ENCODE measurements around the gene FRMD6.
"Not testable (repeated sequence)": the region's sequence is repeated elsewhere in the genome, so short reads cannot be mapped to it uniquely, and the experiment has no call there.

Gene FRMD6

DNA sequence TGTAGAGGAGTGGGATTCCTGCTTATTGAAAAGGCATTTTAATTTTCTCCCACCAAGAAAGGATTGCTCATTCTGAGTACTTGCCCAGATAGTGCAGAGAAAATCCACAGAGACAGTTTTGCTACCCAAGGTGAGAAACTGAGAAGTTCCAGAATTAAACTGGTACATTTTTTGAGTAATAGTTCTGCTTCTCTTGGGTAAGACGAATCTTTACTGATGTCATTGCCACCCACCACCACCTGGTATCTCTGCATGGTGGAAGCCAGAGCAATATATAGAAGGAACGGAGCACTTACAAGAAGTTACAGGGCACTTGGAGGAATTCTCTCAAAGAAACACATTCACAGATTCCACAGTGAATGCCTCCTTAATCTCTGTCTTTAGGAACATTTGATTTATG is 20.7 kb upstream of the FRMD6 start:
- no peak for DNase-seq (ENCODE audit: low read depth)

DNA sequence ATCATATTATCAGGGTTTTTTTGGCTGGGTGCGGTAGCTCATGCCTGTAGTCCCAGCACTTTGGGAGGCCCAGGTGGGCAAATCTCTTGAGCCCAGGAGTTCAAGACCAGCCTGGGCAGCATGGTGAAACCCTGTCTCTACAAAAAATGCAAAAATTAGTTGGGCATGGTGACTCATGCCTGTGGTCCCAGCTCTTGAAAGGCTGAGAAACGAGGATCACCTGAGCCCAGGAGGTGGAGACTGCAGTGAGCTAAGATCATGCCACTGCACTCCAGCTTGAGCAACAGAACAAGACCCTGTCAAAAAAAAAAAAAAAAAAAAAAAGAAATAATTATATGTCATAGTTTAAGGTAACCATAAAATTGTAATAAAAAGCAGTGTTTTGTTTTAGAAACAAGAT is 18.4 kb upstream of the FRMD6 start:
- DNase-seq (ENCODE audit: low read depth): not testable (repeated sequence)

DNA sequence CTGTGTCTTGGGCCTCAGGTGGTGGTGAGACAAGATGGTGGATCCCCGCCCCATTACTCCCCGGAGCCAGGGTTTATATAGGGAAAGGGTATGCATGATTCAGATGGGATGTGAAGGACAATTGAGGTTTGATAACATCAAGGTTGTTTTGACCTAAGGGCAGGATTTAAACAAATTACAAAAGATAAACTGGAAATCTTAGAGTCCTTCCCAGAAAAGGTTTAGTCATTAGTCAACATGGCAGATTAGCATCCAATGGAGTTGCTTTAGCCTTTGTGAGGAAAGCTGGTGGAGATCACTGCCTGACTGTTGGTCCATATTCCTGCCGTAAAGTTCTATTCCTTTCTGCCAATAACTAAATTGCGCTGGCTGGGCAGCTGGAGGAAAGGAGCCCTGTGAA is 15.6 kb upstream of the FRMD6 start:
- DNase-seq (ENCODE audit: low read depth): no peak

DNA sequence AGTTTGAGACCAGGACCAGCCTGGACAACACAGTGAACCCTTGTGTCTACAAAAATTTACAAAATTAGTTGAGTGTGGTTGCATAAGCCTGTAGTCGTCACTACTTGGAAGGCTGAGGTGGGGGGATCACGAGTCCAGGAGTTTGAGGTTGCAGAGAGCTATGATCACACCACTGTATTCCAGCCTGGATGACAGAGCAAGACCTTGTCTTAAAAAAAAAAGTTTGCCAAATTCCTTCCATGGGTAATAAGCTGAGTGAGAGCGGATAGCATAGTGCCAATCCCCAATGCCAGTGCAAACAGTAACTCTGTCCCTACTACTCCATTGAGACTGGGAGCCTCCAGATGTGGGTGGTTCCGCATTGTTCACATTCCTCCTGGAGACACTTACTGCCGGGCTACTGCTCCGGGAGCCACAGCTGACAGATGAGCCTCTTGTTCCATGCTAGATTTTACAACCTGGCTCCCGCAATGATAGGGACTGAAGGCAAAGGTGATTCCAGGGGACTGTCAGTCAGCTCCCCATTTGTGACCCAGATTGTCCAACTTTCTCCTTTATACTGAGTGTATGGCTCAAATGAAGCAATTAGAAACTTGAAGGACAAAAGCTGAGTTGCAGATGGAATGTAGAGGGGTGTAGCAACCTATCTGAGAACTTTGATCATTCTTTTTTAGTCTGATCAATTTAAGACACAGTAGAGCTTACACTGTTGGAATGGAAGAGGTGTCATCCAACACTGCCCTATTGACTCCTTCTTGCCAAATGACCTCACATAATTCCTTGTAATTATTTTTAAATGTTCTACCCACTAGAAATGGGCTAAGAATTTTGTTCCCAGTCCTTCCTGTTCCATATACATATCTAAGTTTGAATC is 13.4 kb upstream of the FRMD6 start:
- no peak for DNase-seq (ENCODE audit: low read depth)

DNA sequence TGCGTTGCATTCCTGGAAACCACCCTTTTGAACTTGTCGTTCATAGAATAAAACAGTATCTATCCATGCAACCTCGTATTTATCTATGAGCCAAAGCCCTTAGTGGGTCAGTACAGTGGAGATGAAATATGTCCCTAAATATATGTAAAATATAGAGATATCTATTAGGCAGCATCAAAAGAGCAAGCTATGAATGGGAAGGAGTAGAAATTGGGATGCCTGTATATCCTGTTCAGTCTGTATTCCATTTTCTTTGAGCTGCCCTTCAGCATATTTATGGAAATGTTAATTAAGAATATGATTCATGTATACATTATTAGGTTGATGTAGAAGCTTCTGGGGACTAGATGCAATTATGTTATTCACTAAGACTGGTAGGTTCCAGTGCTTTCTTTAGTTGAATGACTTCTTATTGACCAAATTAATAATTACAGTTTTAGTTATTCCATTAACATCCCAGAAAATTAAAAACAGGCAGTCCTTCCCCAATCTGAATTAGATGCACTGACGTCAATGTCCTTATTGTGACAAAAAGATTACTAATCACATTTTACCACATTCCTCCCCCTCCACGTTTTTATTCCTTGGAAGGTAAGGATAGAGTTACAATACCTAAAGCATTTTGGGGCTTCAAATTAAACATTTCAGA is 11.9 kb upstream of the FRMD6 start:
- DNase-seq (ENCODE audit: low read depth): no peak

DNA sequence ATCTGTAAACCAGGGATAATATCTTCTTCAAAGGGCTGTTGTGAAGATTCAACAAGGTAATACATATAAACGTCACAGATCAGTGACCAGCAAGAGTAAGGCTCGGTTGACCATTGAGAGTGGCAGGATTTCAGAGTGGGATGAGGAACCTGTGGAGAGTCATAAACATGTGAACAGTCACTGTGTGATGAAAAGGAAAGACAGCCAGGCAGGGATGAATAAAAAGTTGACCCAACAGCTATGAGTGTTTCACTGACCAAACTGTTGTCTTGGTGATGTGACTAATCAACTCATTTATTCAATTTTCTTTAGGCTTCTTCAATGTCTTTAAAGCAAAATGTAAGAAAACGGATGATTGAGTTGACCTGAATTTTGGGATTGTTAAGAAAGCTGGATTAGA is 8.6 kb upstream of the FRMD6 start:
- no peak for DNase-seq (ENCODE audit: low read depth)

DNA sequence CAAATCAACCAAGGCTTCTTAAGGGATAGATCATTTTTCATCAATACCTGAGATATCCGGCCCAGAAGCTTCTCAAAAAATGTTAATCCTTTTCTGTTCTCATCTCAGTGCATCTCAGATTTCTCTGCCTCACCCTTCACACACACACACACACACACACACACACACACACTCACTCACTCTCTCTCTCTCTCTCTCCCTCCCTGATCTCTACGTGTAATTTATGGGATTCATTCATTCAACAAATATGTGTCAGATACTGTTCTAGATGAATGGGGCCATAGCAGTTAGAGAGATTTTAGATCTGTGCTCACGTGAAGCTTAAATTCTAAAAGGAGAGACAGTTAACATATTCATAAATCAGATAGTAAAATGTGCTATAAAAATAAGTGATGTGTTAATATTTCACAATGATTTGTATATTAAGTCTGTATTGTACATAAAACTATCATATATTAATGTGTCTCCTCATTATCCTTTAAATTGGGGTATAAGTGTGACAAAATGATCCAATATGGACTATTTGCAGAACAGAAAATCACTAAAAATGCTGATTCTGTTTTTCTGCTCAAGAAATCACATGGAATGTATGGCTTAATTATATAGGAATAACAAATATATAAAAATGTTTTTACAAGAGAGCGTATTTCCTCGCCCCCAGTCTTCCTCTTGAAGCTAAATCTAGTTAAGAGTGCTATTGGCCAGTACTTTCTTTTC is 7.3 kb upstream of the FRMD6 start:
- no peak for DNase-seq (ENCODE audit: low read depth)

DNA sequence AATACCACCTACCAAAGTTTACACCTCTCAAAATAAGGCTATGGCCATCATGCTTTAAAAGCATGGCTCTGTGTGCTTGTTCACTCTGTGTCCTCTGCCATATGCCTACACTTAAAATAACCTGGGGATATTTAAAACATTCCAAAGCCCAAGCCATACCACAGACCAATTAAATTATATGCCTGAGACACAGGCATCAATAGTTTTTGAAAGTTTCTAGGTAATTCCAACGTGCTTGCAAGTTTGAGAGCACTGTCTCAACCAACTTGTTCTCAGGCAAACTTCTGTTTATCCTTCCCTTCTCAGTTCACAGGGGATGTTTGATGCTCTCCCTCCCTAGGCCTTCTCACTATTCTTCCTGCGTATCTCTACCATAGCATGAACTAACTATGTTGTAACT is 3.4 kb upstream of the FRMD6 start:
- no peak for DNase-seq (ENCODE audit: low read depth)

DNA sequence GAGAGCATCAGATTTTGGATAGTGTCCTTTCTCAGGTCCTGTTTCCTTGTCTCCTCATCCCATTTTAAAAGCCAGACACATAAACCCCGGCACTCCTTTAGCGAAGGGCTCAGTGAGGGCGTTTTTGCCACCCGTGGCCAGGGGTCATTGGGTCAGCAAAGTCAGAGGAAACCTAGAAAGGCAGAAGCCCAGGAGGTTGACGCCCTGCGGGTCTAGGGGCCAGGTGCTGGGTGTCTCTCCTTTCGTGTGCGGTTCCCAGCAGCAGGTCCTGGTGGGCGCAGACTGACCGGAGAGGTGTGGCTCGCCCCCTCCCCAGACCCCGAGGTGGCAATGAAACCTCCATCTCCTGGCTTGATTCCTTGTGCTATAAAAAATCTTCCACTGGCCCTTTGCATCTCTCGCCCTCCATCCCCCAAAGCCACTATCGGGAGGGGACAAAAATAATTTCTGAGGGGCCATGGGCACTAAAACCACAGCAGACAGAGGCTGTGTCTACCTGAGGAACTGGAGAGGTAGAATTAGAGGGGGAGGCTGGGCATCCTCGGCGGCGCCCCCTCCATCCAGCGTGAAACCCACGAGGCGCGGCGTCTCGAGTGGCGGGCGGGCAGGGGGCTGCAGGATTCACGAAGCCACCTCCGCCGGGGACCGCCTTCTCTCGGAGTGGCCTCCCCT is 858 bp upstream of the FRMD6 start:
- DNase-seq (ENCODE audit: low read depth): no peak

DNA sequence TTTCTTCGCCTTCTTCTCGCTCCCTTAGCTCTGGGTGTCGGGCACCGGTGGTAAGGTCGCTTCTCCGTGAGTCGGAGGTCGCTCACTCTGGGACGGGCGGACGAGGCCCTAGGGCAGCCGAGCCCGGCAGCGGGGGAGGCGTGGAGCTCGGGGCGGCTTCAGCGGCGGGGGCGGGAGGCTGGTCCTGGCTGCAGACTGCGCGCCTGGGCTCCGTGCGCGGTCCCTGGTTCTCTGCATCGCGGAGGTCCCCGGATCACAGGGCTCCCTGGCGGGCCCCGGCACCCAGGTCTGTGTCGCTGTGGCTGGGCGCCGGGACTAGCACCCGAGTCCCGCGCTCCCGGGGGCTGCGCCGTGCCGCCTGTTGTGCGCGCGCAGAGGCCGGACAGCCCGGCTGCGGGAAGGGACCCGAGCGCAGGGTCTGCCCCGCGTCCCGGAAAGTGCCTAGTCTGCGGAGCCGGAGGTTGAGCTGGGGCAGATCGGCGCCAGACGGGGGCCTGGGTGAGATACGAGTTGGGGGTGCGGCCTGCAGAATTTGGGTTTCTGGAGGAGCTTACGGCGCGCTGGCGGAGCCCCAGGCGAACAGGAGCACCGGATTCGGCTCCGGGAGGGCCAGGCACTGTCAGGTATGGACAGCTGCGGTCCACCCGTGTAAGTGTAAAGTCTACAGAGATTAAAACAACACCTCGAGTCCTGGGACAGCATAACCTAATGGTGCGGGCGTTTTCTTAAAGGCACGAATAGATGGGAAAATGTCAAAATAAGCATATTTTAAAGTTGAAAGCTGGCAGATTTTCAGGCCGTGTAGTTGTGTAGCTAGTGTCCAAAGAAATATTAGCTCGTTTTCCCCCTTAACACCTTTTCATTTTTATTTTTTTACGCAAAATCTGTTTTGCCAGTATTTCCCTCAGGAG is 713 bp downstream of the FRMD6 start:
- peak; percentile 1 for DNase-seq (ENCODE audit: low read depth)

DNA sequence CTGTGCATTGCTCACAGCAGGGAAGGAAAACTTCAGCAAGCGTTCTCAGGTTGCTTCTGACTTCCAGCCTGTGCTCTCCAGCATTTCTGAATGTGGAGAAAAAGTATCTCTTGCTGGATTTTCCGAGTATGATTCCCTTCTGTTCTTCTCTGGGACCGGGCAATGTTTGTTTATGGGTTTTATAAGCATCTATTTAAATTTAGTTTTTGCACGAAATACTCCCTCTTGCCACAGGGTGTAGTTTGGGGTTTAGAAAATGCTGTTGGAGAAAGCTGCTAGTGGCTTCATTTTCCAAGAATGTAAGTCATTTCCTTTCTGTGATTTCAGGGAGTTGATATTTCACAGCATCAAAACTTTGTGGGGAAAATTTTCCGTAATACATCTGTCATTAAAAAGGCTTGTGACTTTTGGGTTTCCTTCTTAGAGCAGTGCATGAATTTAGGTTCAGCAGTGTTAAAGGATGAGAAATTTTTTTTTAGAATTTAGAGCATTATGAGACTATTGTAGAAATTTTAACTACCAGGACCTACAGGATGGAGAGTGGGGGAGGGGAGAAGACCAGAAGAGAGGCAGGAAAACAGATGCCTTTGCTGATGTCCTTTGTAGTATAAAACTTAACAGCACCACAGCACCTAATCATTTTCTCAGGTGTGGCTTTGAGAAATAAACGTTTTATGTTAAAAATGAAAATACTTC is 1.5 kb downstream of the FRMD6 start:
- no peak for DNase-seq (ENCODE audit: low read depth)

DNA sequence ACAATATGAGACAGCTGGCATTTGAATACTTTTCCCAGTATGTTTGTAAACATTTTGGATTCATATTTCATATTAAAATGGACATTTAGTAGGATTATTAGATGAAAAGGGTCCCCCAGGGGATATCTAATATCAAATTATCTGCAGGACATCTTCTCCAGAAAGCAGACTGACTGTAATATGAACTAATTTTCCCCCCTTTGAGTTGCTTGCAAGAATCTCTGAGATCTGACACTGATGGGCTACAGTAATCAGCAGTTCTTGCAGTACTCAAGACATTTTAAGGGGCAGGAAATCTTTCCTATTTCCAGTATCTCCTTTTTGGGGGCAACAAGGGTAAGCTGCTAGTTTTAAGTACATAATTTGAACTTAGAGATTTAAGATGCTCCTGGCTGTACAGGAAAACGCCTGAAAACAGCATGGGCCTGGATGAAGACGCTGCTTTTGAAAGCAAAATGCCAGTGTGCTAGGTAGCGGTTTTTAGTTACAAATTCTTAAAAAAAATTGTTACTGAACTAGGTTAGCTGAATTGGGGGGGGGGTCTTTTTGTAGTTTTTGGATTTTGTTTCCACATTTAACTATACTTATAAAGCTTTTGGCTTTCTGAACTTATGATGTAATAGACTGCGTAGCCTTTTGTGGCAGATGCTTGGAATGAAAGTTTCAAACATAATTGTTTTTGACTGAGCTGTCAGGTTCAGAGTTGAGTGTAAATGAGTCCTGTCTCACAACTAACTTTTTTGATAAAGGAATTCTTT is 2.2 kb downstream of the FRMD6 start:
- no peak for DNase-seq (ENCODE audit: low read depth)

DNA sequence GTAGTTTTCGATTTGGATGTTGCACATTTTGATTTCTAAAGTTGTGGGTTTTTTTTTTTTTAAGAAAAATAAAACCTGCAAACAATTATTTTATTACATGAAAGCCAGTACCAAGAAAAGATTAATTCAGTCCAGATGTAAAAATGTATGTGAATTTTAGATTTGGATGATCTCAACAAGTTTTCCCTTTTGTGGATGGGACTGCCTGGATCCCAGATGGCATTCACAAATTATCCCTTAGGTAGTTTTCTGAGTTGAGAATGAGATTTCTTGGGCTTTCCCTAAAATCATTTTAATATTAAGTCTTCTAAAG is 2.8 kb downstream of the FRMD6 start:
- DNase-seq (ENCODE audit: low read depth): no peak

DNA sequence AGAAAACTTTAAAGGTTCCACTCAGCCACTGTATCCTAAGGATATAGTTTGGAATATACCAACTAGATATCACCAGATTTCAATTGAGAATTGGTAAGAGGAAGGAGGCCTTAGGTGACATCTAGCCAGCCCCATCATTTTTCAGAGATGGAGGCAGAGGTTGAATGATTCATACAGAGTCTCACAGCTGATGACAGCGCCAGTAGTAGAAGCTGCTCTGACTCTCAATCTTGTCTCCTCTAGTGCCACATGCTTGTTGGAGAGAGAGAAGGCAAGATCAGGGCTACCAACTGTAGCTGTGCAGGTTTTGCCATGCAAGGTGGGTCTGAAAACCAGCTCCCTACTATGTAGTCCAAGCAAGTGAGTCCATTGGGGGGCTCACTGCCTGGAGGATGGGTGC is 6.1 kb downstream of the FRMD6 start:
- no peak for DNase-seq (ENCODE audit: low read depth)

DNA sequence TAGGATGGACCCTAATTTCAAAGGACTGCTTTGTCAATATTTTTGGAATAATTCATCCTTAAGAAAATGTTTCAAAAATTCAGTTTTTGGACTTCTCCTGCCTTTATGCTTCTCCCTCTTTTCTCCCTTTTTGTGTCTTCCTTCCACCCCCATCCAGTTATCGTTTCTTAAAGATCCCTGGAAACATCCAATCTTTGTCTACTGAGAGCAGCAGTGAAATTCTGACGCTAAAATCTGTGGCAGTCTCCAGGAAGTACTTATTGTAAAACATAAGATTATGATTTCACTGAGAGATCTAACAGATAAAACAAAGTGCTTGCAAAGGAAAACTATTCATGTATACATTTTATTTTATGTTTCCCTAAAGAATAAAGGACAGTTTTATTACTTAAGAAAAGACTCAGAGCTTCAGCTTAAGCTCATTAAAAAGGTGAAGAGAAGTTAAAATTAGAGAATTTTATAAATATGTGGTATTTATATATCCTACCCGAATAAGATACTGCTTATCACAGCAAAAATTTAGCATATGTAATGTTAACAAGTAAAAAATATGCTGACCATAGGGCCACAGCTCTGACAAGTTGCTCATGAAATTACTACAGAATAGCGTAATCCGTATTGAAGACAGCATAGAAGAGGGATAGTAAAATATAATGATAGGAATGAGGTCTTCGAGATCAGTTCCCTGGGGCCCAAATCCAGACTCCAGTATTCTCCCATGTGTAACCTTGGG is 6.9 kb downstream of the FRMD6 start:
- no peak for DNase-seq (ENCODE audit: low read depth)

DNA sequence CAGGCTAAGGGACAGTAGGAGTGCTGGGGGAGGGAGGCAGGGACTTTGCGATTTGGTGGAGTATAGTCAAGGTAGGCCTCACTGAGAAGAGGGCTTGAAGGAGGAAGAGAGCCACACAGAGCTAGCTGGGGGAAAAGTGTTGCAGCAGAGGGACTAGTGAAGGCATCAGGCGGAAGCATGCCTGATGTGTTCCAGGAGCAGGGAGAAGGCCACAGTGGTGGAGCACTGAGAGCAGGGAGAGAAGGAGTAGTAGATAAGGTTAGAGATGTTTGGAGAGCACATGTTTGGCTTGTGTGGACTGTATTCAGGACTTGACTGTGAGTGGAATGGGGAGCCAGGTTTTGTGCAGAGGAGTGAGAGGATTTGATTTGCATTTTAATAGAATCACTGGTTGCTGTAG is 9.0 kb downstream of the FRMD6 start:
- DNase-seq (ENCODE audit: low read depth): no peak

DNA sequence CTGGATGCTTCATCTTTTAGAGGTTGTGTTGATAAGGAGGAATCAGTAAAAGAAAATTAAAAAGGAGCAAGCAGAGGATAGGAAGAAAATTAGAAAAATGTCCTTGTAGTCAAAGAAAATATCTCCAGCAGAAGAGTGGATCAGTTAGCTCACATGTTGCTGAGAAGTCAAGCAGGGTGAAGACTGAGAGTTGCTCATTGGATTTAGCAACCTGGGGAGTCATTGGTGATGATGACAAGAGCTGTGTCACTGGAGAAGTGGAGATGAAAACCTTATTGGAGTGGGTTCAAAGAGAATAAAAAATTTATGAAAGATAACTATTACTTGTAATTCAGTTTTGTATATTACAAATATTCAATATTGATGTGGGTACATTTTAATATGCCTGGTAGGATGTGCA is 9.8 kb downstream of the FRMD6 start:
- DNase-seq (ENCODE audit: low read depth): no peak

DNA sequence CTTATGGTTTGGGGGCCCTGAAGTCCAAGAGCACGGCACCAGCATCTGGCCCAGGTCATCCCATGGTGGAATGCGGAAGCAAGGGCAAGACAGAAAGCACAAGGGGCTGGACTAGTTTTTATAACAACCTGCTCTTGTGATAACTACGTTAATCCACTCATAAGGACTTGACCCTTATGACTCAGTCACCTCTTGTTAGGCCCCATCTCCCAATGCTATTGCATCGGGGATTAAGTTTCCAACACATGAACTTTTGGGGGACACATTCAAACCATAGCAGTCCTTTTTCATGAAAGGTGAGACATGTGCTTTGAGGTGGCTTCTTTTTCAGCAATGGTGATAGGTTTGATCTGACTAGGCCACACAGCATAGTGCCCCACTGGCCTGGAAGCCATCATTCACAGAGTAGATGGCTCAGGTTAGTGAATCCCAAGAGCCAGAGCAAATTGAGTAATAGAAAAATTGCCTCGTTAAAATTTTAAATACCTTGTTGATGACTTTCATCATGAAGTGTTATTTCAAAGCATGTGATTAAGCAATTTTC is 12.1 kb downstream of the FRMD6 start:
- DNase-seq (ENCODE audit: low read depth): no peak

DNA sequence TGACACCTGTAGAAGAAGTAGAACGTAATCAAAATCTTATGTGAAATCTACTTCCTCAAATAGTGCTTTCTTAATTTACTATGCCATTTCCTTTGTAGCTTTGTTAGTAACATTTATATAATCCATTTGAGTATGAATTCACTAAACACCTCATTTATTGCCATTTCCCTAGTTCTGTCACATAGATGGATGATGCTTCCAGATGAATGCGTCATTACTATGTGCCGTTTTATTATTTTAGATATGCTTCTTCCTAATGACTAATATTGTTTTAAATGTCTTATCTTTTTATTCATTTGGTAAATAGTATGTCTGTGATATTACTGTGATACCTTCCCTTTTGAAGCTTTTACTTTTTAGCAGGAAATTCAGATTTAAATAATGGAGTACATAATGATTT is 14.4 kb downstream of the FRMD6 start:
- no peak for DNase-seq (ENCODE audit: low read depth)

Measured in stimulated activated CD8-positive, alpha-beta memory T cell treated with anti-CD3 and anti-CD28 coated beads, Interleukin-12 subunit alpha, Interleukin-12 subunit beta, amount 100 ng/mL, for 1 hour (primary cell).